NCI-H2029 (cell line): ENCODE results near the gene IST1.
"Not testable (repeated sequence)": the region's sequence is repeated elsewhere in the genome, so short reads cannot be mapped to it uniquely, and the experiment has no call there.

Experiments
- DNase-seq: peaks from one replicate; lab custom pipeline; 2025; lab: John Stamatoyannopoulos, UW

IST1 gene

GRCh38 chr16:71894921-71895678 is at the start of gene IST1:
TSS of gene IST1 (plus strand) at chr16:71895531. CDS start at chr16:71915641, 20,110 bp downstream.
- DNase-seq = peak; percentile 81

- peak; percentile 46 for DNase-seq
Measured at GRCh38 chr16:71845639-71846430, 49.5 kb upstream of the IST1 start, which contains the start of gene ATXN1L. TSS of gene ATXN1L (plus strand) at chr16:71845976. CDS start at chr16:71849741, 3,765 bp downstream.

GRCh38 chr16:71846431-71846830 is 48.9 kb upstream of the IST1 start:
- DNase-seq = no peak

- no peak for DNase-seq
Measured at GRCh38 chr16:71847096-71847495, 48.2 kb upstream of the IST1 start.

GRCh38 chr16:71848622-71849021 is 46.7 kb upstream of the IST1 start:
- no peak for DNase-seq

GRCh38 chr16:71851746-71852145 is 43.6 kb upstream of the IST1 start:
- no peak for DNase-seq

GRCh38 chr16:71852158-71852557 is 43.2 kb upstream of the IST1 start:
- DNase-seq = no peak

GRCh38 chr16:71852561-71852960 is 42.8 kb upstream of the IST1 start:
- no peak for DNase-seq

- DNase-seq = no peak
Measured at GRCh38 chr16:71853413-71853812, 41.9 kb upstream of the IST1 start.

GRCh38 chr16:71854369-71854948 is 40.9 kb upstream of the IST1 start:
- DNase-seq = no peak

- DNase-seq = no peak
Measured at GRCh38 chr16:71855937-71856662, 39.2 kb upstream of the IST1 start.

- no peak for DNase-seq
Measured at GRCh38 chr16:71859762-71860521, 35.4 kb upstream of the IST1 start.

- DNase-seq = no peak
Measured at GRCh38 chr16:71863995-71864394, 31.3 kb upstream of the IST1 start.

GRCh38 chr16:71865173-71865863 is 30.0 kb upstream of the IST1 start:
- no peak for DNase-seq

GRCh38 chr16:71867175-71867574 is 28.2 kb upstream of the IST1 start:
- DNase-seq = not testable (repeated sequence)

- no peak for DNase-seq
Measured at GRCh38 chr16:71867939-71868338, 27.4 kb upstream of the IST1 start.

GRCh38 chr16:71869089-71869488 is 26.2 kb upstream of the IST1 start:
- DNase-seq = no peak

GRCh38 chr16:71870818-71871217 is 24.5 kb upstream of the IST1 start:
- DNase-seq = no peak

GRCh38 chr16:71873199-71873598 is 22.1 kb upstream of the IST1 start:
- DNase-seq = no peak

GRCh38 chr16:71878911-71879310 is 16.4 kb upstream of the IST1 start:
- DNase-seq = no peak

- no peak for DNase-seq
Measured at GRCh38 chr16:71880176-71880575, 15.2 kb upstream of the IST1 start.
